ENCODE measurements around the gene AEN.
"Not testable (repeated sequence)": the region's sequence is repeated elsewhere in the genome, so short reads cannot be mapped to it uniquely, and the experiment has no call there.

AEN gene

DNA sequence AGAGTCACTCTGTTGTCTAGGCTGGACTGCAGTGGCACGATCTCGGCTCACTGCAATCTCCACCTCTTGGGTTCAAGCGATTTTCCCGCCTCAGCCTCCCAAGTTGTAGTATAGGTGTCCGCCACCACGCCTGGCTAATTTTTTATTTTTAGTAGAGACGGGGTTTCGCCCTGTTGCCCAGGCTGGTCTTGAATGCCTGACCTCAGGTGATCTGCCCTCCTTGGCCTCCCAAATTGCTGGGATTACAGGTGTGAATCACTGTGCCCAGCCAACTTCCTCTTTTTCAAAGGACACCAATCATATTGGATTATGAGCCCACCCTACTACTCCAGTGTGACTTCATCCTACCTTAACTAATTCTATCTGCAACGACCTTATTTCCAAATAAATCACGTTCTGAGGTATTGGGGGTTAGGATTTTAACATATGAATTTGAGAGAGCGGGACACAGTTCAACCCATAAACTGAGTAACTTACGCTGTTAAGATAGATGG is 20.9 kb downstream of the AEN start:
- H3K9me3 ChIP-seq (ENCODE audit: control insufficient read depth, low read length): no peaks in the 10 kb centered on the region
- no peak overlapping the region for H2AFZ ChIP-seq
- H3K4me1 ChIP-seq: no peaks in the 10 kb centered on the region
- H3K4me2 ChIP-seq (ENCODE audit: low read length): no peak overlapping the region
- H3K4me3 ChIP-seq (ENCODE audit: low read depth, low read length): no peak overlapping the region
- no peaks in the 10 kb centered on the region for H3K27me3 ChIP-seq (ENCODE audit: control insufficient read depth, insufficient read depth, low read length)
- TF ChIP-seq CTCF (IDR thresholded peaks at IDR 0.05): no peak
- no peak overlapping the region for H3K27ac ChIP-seq
- no peak overlapping the region for H3K9ac ChIP-seq
- no peaks in the 10 kb centered on the region for H3K79me2 ChIP-seq
- no peaks in the 10 kb centered on the region for H3K36me3 ChIP-seq (ENCODE audit: control insufficient read depth, insufficient read depth, low read length)

DNA sequence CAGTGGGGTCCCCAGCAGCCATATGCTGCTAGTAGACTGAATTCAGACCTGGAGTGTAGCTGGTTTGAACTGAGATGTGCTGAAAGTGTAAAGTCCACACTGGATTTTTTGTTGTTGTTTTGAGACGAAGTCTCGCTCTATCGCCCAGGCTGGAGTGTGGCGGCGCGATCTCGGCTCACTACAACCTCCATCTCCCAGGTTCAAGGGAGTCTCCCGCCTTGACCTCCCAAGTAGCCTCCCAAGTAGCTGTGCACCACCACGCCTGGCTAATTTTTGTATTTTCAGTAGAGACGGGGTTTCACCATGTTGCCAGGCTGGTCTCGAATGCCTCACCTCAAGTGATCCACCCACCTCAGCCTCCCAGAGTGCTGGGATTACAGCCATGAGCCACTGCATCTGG is 21.4 kb downstream of the AEN start:
- H3K9me3 ChIP-seq (ENCODE audit: control insufficient read depth, low read length); H3K79me2 ChIP-seq; H3K27me3 ChIP-seq (ENCODE audit: control insufficient read depth, insufficient read depth, low read length); H3K9ac ChIP-seq; H3K4me1 ChIP-seq; H3K4me3 ChIP-seq (ENCODE audit: low read depth, low read length); H3K36me3 ChIP-seq (ENCODE audit: control insufficient read depth, insufficient read depth, low read length); H2AFZ ChIP-seq; H3K4me2 ChIP-seq (ENCODE audit: low read length); H3K27ac ChIP-seq: not testable (repeated sequence)

DNA sequence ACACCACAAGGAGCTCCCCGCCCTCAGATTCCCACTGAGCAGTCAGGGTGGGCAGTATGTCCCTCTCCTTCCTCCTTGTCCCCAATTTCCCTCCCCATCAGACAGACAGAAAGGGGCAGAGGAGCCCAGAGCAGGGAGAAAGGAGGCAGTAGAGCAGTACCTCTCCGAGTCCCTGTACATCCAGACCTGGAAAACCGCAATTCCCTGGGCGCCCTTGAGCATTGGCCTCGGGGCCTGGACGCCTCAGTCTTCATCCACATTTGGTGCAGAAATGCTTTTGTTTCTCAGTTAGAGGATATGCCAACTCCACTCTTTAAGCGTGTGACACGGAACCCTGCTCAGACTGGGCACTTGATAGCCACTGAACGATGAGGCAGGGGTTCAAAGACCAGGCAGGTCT is 23.6 kb downstream of the AEN start:
- Histone ChIP-seq H3K9ac (no peak overlapping the region), H3K4me3 (ENCODE audit: low read depth, low read length) (no peak overlapping the region), H3K36me3 (ENCODE audit: control insufficient read depth, insufficient read depth, low read length) (no peaks in the 10 kb centered on the region), H3K4me2 (ENCODE audit: low read length) (no peak overlapping the region), H3K79me2 (no peaks in the 10 kb centered on the region), H3K4me1 (peaks cover 1% of the 10 kb centered on the region), H3K9me3 (ENCODE audit: control insufficient read depth, low read length) (no peaks in the 10 kb centered on the region), H2AFZ (no peak overlapping the region), H3K27me3 (ENCODE audit: control insufficient read depth, insufficient read depth, low read length) (no peaks in the 10 kb centered on the region), H3K27ac (no peak overlapping the region)
- TF ChIP-seq CTCF (IDR thresholded peaks at IDR 0.05): no peak

DNA sequence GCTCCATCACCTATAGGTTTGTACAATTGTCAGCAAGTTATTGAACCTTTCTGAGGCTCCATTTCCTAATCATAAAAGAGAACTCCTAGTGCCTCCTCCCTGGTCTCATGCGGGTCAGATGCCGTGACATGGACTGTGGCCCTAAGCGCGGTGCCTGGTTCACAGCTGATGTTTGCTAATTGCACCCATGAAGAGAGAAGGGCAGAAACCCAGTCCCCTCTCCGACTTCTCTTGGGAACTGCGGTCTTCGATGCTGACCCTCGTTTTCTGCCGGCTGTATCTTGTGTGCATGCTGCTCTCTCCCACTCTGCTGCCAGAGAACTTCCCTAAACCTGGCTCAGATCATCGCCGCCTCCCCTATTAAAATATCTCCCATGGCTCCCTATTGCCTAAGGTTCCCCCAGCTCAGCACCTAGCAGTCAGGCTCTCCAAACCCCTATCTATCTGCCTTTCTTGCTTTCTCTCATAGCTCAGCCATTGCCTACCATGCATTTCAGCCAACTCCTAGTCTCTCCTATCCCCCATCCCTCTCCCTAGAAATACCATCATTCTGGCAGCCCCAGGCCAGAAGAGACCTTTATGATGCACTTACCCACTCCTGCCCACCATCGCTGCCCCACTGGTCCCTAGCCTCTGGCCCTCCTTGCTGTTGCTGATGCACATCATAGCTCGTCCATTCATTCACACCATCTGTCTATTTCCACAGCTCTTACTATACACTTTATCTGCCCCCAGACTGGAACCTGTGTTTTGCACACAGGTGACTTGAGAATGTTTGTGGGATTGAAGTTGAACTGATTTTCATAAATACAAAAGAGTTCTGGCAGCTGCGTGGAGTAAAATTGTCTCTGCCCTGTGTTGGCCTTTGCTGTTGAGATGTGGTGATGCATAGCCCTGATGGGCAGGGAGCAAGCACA is 24.3 kb downstream of the AEN start:
- H3K27me3 ChIP-seq (ENCODE audit: control insufficient read depth, insufficient read depth, low read length): no peaks in the 10 kb centered on the region
- no peak overlapping the region for H3K4me3 ChIP-seq (ENCODE audit: low read depth, low read length)
- H3K4me2 ChIP-seq (ENCODE audit: low read length): no peak overlapping the region
- no peak overlapping the region for H3K9ac ChIP-seq
- peaks cover 2% of the 10 kb centered on the region for H3K4me1 ChIP-seq
- no peaks in the 10 kb centered on the region for H3K9me3 ChIP-seq (ENCODE audit: control insufficient read depth, low read length)
- no peak overlapping the region for H2AFZ ChIP-seq
- no peak for TF ChIP-seq CTCF (IDR thresholded peaks at IDR 0.05)
- H3K27ac ChIP-seq: no peak overlapping the region
- H3K79me2 ChIP-seq: no peaks in the 10 kb centered on the region
- H3K36me3 ChIP-seq (ENCODE audit: control insufficient read depth, insufficient read depth, low read length): no peaks in the 10 kb centered on the region

DNA sequence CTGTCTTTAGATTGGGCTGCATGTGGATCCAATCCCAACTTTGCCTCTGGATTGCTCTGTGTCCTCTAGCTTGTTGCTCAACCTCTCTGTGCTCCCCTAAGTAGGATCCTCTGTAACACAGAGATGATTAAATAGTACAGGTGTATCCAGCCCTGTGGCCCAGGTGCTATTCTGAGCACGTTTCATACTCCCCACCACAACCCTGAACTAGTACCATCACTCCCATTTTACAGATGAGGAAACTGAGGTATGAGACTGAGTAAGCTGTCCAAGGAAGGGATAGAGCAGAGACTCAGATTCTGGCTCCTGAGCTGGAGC is 24.9 kb downstream of the AEN start:
- Histone ChIP-seq H2AFZ (no peak overlapping the region), H3K9ac (no peak overlapping the region), H3K36me3 (ENCODE audit: control insufficient read depth, insufficient read depth, low read length) (no peaks in the 10 kb centered on the region), H3K27ac (no peak overlapping the region), H3K4me3 (ENCODE audit: low read depth, low read length) (no peak overlapping the region), H3K79me2 (no peaks in the 10 kb centered on the region), H3K4me1 (peaks cover 2% of the 10 kb centered on the region), H3K9me3 (ENCODE audit: control insufficient read depth, low read length) (no peaks in the 10 kb centered on the region), H3K4me2 (ENCODE audit: low read length) (no peak overlapping the region), H3K27me3 (ENCODE audit: control insufficient read depth, insufficient read depth, low read length) (no peaks in the 10 kb centered on the region)
- TF ChIP-seq CTCF (IDR thresholded peaks at IDR 0.05): no peak

Data from parathyroid adenoma (tissue), 2 donors.